Mammary epithelial cell (primary cell): Measurements from ENCODE around the gene DNAL1.

Source experiments
- EZH2 ChIP-seq: IDR thresholded peaks from 2 replicates; pipeline ENCODE4 v1.6.1; 2012; ENCODE audit warnings: low read length, inconsistent platforms, borderline replicate concordance
- TF ChIP-seq, protein P1 (sequence below), 2 donors: IDR thresholded peaks in 1 of 2; conservative IDR thresholded peaks in 1 of 2; 2 replicates each; pipeline ENCODE4 v1.5.1; 2011 to 2012; ENCODE audit warnings: inconsistent platforms in 2 of 2, low read length in 2 of 2, mild to moderate bottlenecking in 2 of 2, control low read depth in 1 of 2, low read depth in 1 of 2; ENCODE audit not compliant: insufficient read depth in 1 of 2; ENCODE audit errors: extremely low read depth in 1 of 2

DNA sequence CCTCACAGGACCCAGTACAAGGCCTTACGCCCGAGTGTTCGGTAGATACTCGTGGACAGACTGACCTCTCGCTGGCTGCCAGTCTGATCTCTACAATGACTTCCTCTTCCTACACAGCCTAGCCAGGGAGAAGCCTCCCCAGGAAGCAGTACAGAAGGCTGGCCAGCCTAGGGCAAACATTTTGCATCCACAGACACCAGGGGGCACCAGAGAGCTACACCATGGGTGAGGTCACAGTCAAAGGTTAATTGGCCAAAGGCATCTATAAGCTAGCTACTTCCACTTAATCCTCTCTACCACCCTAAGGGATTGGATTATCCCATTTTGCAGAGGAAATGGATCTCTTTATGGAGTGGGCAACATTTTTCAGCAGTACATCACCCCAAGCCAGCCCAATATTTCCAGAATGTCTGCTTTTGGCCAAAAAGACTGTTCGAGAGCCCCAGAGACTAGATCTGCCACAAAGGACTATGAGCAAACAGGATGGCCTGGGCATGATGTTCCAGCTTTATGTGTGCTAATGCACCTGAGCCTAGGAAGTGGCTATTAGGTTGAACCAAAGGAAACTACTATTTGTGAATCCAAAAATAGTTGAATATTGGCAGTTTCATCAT is 84.0 kb downstream of the DNAL1 start:
- TF ChIP-seq, protein P1, sequence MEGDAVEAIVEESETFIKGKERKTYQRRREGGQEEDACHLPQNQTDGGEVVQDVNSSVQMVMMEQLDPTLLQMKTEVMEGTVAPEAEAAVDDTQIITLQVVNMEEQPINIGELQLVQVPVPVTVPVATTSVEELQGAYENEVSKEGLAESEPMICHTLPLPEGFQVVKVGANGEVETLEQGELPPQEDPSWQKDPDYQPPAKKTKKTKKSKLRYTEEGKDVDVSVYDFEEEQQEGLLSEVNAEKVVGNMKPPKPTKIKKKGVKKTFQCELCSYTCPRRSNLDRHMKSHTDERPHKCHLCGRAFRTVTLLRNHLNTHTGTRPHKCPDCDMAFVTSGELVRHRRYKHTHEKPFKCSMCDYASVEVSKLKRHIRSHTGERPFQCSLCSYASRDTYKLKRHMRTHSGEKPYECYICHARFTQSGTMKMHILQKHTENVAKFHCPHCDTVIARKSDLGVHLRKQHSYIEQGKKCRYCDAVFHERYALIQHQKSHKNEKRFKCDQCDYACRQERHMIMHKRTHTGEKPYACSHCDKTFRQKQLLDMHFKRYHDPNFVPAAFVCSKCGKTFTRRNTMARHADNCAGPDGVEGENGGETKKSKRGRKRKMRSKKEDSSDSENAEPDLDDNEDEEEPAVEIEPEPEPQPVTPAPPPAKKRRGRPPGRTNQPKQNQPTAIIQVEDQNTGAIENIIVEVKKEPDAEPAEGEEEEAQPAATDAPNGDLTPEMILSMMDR (conservative IDR thresholded peaks at IDR 0.05 in 1 of 2, IDR thresholded peaks at IDR 0.05 in 1 of 2; ENCODE audit: extremely low read depth in 1 of 2, insufficient read depth in 1 of 2, low read depth in 1 of 2, low read length in 2 of 2): peak; percentile 92 to 95
- no peak for TF ChIP-seq EZH2
